IgD-negative memory B cell (primary cell): Measurements from ENCODE around the gene NUDT4. TPM values are rescaled to one million over a fixed set of nuclear protein-coding genes. Genes with fewer than 3 reads are reported as not detected.
"Not testable (repeated sequence)": the region's sequence is repeated elsewhere in the genome, so short reads cannot be mapped to it uniquely, and the experiment has no call there.

Experiments
- H3K27ac Mint-ChIP-seq, 3 donors: one replicate each; pipeline ENCODE4 v1.8.0; 2020 to 2022; ENCODE audit warnings: mild to moderate bottlenecking in 3 of 3, mixed read lengths in 3 of 3, moderate library complexity in 1 of 3
- H3K27me3 Mint-ChIP-seq: one replicate; pipeline ENCODE4 v1.8.0; 2021; ENCODE audit warnings: mixed read lengths
- H3K36me3 Mint-ChIP-seq: one replicate; pipeline ENCODE4 v1.8.0; 2020; ENCODE audit warnings: mild to moderate bottlenecking, mixed read lengths
- H3K4me1 Mint-ChIP-seq, 3 donors: one replicate each; pipeline ENCODE4 v1.8.0; 2020 to 2022; ENCODE audit warnings: mixed read lengths in 3 of 3, mild to moderate bottlenecking in 1 of 3
- H3K4me3 Mint-ChIP-seq, 4 donors: one replicate each; pipeline ENCODE4 v1.8.0; 2020 to 2022; ENCODE audit warnings: mild to moderate bottlenecking in 4 of 4, mixed read lengths in 4 of 4, moderate library complexity in 3 of 4
- H3K9me3 Mint-ChIP-seq, 3 donors: one replicate each; pipeline ENCODE4 v1.8.0; 2020 to 2021; ENCODE audit warnings: mixed read lengths in 3 of 3, mild to moderate bottlenecking in 1 of 3
- polyA plus RNA-seq: library from polyadenylated mRNA; unstranded; fragments of 300-500 nt; fragmentation: Illumina TruSeq; gene quantifications from one replicate; pipeline ENCODE4 v1.2.3, GENCODE V29; 2021

NUDT4 gene
- polyA plus RNA-seq, 1 donor from 2014 or later: 99.0 TPM

DNA sequence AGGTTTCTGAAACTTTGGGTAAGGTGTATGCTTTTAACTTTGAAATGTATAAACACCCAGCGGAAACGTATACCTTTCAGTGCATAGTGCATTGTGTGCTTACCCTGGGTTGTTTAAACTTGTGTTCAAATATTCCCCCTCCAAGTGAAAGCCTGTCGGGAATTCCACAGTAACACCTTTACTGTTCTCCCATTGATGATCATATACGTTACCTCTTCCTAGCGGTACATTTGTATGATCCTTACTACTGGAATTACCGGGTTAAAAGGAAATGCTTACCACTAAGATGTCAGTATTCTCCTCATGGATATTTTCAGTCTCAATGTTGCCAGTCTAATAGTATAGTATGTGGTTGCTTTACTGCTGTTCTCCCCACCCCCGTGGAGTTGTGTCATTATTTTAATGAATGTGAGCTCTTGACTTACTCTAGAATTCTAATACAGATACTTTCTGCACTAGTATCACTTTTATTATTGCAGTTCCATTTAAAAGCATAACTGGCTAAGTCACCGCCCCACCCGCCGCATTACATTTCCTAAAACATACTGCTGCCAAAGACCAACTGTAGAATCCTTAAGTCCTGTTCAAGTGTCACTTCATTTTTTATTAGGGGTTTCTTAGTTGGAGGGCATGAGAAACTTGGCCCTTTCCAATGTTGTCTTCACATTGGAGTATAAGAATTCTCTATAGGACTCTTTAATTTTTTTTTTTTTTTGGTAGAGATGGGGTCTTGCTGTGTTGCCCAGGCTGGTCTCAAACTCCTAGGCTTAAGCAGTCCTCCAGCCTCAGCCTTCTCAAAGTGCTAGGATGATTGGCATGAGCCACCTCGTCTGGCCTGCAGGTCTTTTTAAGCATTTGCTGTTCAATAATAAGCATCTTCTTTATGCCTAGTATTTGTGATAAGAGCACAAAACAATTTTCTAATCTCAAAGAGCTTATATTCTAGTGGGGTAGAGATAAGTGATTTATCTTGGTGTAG is 24.9 kb downstream of the NUDT4 start:
- Mint-ChIP-seq H3K4me3 (no peak overlapping the region), H3K27ac (peak overlapping the region; percentile 5 to 91 (median 68)), H3K27me3 (no peaks in the 10 kb centered on the region), H3K9me3 (no peaks in the 10 kb centered on the region), H3K4me1 (peaks cover 8 to 14% (median 9%) of the 10 kb centered on the region in 3 donors), H3K36me3 (peaks cover 3% of the 10 kb centered on the region)

DNA sequence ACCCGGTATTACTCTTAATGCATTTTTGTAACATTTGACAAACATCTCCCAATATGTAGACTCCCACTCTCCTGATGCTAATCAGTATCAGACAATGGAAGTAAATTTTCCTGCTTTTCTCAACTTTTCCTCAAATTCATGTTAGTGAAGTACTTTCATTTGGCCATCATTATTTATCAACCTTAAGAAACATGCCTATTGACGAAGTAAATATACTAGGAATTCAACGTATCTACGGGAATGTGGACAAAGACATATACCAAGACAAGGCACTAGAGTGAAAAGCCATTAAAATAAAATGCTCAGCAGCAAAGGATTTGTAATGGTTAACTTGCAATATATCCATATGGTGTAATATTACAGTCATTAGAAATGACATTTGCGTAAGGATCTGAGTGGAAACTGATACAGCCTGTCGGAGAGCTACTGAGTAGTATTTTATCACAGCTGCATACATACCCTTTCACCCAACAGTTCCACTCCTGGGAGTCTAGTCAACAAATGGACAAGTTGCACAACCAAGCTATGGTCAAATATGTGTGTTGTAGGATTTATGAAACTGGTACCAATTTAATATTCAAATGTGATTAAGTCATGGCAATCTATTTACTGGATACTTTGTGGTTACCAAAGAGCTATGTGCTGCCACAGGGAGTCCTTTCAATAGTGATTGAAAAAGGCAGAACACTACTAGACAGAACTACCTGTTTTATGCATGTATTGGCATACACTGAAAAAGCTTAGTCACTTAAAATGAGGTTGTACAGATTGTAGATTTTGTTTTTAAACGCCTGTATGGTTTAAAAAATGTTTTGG is 26.5 kb downstream of the NUDT4 start:
- peak overlapping the region in 2 of 3 donors; percentile 1 to 21 for H3K27ac Mint-ChIP-seq
- H3K36me3 Mint-ChIP-seq: peaks cover 3% of the 10 kb centered on the region
- H3K4me1 Mint-ChIP-seq: peaks cover 2 to 12% (median 3%) of the 10 kb centered on the region in 3 donors
- H3K27me3 Mint-ChIP-seq: no peaks in the 10 kb centered on the region
- no peak overlapping the region for H3K4me3 Mint-ChIP-seq
- no peaks in the 10 kb centered on the region for H3K9me3 Mint-ChIP-seq

DNA sequence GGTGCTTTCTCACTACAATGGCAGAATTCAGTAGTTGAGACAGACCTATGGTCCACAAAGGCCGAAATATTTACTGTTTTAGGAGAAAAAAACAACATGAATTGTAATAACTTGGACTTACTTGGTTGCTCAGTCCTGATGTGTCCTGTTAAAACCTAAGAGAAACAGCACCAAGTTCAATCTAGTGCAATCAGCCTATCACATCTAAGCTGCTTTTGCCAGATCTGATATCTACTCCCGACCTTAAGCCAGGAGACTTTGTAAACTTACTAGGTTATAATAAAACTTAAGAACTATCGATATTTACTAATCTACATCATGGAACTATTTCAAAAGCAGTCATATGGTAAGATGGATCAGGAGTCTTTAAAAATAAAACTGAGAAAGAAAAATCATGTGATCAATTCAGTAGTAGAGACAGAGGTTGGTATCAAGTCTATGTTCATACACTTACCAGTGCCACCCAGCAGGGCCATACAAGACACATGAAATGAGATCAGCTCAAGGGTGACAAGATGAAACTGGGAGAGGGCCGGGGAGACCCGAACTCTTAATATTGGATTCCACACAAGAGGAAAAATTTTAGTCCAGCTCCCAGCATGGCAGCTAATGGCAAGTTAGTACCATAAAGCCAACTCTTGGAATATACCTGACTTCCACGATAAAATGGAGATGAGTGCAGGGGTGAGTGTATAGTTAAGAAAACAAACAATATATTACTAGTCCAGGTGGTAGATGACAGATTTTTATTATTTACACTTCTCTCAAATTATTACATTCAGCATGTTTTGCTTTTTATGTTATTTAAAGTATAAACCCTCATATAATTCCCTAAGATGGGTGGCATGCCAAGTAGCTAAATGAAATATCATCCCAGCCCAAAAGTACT is 27.5 kb downstream of the NUDT4 start:
- H3K4me3 Mint-ChIP-seq: no peak overlapping the region
- H3K9me3 Mint-ChIP-seq: no peaks in the 10 kb centered on the region
- no peaks in the 10 kb centered on the region for H3K27me3 Mint-ChIP-seq
- peaks cover 2 to 12% (median 3%) of the 10 kb centered on the region in 3 donors for H3K4me1 Mint-ChIP-seq
- H3K27ac Mint-ChIP-seq: peak overlapping the region; percentile 1 to 23 (median 6)
- H3K36me3 Mint-ChIP-seq: peaks cover 3% of the 10 kb centered on the region

DNA sequence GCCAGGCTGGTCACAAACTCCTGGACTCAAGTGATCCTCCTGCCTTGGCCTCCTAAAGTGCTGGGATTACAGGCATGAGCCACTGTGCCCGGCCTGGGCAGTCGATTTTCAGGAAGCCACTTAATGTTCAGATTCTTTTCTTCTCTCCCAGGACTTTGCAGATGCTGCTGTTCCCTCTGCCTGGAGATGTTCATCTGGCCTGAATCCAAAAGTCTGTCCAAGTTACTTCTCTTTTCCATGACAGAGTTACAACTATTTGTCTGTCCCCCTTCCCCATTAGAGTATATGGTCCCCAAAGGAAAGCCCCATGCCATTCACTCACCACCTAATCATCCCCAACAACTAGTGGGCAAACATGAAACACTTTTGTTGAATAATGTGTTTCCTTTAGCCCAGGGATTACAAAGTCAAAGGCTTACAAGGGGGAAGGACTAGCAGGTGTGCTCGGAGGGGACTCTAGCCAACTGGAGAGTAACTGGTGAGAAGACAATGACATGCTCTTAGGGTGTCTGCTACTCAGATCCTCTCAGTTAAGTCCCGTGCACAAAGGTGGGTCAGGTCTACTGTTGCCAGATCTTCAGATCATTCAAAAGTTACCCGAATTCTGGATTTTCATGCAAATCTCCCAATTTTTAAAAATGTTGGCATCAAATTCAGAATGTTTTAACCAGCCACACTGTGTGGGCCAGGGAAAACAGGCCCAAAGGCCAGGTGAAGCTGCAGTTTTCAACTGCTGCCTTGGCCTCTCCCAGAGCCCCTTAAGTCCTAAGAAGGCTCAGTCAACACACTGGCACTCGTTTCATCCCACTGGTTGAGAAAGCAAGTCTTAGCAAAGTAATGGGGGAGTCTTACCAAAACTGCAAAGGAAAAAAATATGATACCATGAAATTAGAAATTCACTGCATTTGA is 29.6 kb downstream of the NUDT4 start:
- H3K9me3 Mint-ChIP-seq: no peaks in the 10 kb centered on the region
- peaks cover 5% of the 10 kb centered on the region for H3K36me3 Mint-ChIP-seq
- no peak overlapping the region for H3K4me3 Mint-ChIP-seq
- H3K27ac Mint-ChIP-seq: peak overlapping the region in 2 of 3 donors; percentile 29 to 78
- no peaks in the 10 kb centered on the region for H3K27me3 Mint-ChIP-seq
- peaks cover 7 to 23% (median 11%) of the 10 kb centered on the region in 3 donors for H3K4me1 Mint-ChIP-seq

DNA sequence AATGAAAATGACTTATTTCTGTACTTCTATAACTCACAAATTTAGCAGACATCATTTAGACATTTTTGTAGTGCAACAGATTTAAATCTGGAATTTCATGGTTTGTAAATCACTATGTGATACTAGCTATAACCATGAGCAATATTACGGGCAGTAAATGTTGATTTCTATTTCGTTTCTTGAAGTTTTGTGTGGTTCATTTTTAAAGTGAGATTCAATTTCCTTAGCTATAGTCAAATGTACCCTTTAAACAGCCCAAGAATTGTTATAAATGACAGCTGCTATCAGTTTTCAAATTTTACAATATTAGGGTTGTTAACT is 30.2 kb downstream of the NUDT4 start:
- Mint-ChIP-seq H3K27me3 (no peaks in the 10 kb centered on the region), H3K9me3 (no peaks in the 10 kb centered on the region), H3K4me1 (peaks cover 11 to 29% (median 16%) of the 10 kb centered on the region in 3 donors), H3K4me3 (no peak overlapping the region), H3K27ac (peak overlapping the region in 2 of 3 donors; percentile 63 to 78), H3K36me3 (peaks cover 5% of the 10 kb centered on the region)

DNA sequence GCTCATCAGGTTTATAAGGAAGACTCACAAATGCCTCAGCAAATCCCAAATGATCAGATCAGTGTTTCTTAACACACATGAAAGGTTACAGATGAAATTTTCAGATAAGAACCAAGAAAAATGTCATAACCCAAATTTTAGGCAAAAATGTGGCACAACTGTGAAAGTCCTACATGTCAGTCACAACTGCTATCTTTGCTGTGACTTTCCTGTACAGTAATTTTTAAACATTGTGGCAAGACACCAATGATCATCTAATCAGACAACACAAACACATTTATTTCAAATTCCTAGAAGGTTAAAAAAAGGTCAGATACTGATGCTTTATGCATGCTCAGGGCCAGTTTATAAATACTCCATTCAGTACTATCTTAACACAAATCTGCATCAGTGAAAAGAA is 31.1 kb downstream of the NUDT4 start:
- Mint-ChIP-seq H3K27ac (peak overlapping the region in 1 of 3 donors; percentile 88), H3K4me3 (no peak overlapping the region), H3K4me1 (peaks cover 18 to 37% (median 25%) of the 10 kb centered on the region in 3 donors), H3K27me3 (no peaks in the 10 kb centered on the region), H3K9me3 (no peaks in the 10 kb centered on the region), H3K36me3 (peaks cover 5% of the 10 kb centered on the region)

DNA sequence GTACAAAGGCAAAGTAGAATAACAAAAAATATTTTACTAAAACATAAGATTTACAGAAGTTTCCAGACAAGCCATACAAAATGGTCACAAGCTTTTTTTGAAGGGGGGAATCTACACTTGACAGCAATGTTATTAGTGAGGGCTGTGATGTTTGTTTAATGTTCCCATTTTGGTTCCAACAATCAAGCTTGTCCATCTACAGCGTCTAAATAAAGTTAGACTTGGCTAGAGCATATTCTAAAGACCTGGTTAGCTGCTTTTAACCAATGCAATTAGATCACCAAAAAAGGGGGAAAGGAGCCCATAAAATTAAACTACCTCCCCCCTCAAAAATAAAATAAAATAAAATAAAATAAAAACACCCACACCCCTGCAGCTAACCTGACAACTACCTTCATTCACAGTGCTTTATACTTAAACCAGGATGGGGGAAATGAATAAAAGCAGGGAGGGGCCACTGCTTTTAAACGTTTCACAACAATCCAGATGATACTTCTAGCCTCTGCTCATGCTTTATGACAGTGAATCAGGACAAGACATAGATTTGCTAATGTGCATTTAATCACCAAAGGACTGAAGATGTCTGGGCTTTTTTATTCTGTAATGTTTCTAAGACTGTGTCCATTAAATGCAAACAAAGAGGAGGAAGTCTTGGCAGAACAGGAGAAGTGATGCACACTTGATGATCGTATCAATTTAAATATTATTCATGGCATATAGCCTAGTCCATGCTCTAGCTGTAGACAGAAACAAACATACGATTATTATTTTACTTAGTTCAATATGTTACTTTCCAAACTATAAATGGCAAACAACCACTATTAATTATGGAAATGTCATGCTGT is 31.8 kb downstream of the NUDT4 start:
- H3K9me3 Mint-ChIP-seq, H3K36me3 Mint-ChIP-seq, H3K4me3 Mint-ChIP-seq, H3K27me3 Mint-ChIP-seq: not testable (repeated sequence)
- peak overlapping the region; percentile 30 to 88 (median 80) for H3K27ac Mint-ChIP-seq
- peaks cover 21 to 41% (median 26%) of the 10 kb centered on the region in 3 donors for H3K4me1 Mint-ChIP-seq

DNA sequence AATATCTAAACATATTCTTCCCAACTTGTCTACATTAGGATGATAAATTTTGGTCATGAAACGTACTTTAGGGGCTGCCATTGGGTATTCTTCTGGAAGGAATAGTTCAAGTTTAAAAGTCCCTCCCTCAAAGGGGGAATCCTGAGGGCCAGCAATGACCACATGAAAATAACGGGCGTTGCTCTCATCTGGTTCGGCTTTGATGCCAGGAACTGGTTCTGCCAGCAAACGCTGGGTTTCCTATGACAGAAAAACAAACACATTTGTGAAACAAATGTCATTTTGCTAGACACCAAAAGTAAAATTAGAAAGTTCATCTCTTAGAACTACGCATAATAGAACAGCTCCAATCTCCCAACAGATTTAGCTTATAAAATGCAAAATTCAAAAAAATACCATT is 33.3 kb downstream of the NUDT4 start:
- H3K36me3 Mint-ChIP-seq, H3K27me3 Mint-ChIP-seq, H3K4me3 Mint-ChIP-seq, H3K9me3 Mint-ChIP-seq: not testable (repeated sequence)
- peak overlapping the region; percentile 42 to 92 (median 80) for H3K27ac Mint-ChIP-seq
- peaks cover 31 to 54% (median 40%) of the 10 kb centered on the region in 3 donors for H3K4me1 Mint-ChIP-seq

DNA sequence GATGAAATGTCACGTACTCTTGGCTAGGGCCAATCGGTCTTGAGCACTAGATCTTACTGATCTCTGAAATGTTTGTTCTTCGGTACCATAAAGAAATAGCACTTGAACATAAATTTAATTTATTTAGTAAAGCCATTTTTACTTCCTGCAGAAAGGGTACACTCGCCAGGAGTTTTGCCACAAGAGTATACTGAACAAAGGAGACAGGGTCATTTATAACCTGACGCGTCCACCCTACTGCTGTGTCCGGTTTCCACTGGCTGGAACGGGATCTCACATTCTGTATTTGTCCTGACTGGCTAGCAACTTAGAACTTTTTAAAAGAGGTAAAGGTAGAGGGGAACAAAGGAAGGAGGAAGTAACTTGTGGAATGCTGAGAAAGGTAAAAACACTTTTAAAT is 34.7 kb downstream of the NUDT4 start:
- Mint-ChIP-seq H3K27ac (peak overlapping the region in 2 of 3 donors; percentile 14 to 16), H3K4me3 (peak overlapping the region in 2 of 4 donors; percentile 41 to 75), H3K4me1 (peaks cover 41 to 57% (median 49%) of the 10 kb centered on the region in 3 donors)
- not testable (repeated sequence) for H3K9me3 Mint-ChIP-seq, H3K36me3 Mint-ChIP-seq, H3K27me3 Mint-ChIP-seq

DNA sequence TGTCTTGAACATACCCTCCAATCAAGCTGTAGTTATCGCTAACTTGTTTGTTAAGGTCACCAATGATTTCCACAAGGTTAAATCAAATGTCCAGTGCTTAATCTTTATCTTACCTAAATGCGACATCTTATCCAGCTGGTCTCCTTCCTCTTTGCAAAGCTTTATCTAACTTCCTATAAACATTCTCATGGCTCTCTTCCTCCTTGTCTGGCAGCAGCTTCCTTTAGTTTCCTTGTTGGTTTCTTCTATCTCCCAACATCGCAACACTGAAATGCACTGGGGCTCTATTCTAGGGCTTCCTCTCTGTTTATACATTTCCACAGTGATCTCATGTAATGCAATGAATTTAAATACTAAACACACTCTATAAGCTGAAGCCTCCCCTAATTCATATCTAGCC is 35.3 kb downstream of the NUDT4 start:
- Mint-ChIP-seq H3K4me1 (peaks cover 45 to 57% (median 50%) of the 10 kb centered on the region in 3 donors), H3K36me3 (peaks cover 6% of the 10 kb centered on the region), H3K27ac (peak overlapping the region in 2 of 3 donors; percentile 14 to 16), H3K4me3 (peak overlapping the region in 2 of 4 donors; percentile 44 to 86), H3K9me3 (no peaks in the 10 kb centered on the region), H3K27me3 (no peaks in the 10 kb centered on the region)

DNA sequence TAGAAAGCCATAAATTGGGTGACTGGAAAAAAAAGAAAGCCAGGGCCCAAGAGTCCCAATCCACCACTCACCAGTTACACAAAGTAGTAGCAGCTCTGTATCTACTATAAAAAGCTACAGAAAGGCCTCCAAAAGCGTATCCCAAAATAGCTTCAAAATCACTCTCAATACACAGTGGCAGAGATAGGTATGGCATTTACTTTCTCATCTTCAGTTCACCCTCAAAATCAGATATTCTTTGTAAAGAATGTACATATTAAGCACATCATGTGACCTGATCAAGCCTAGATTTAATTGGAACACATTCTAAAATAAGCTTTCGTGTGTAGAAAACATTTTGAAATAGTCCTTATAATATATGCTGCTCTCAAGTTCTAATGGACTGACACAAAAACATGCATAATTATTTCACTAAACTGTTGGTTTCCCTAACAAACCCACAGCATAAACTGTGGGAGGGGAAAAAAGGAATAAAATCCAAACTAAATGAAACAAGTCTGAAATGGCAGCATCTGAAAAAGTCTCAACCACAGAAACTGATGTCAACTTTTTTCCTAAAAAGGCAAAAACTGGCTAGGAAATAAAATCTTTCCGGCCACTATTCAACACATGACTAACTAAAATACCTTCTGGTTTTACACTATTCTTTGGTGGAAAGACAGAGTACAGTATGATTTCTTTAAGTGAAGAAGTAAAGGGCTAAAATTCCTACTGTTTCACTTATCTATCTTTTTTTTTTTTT is 38.2 kb downstream of the NUDT4 start:
- Mint-ChIP-seq H3K4me3 (peak overlapping the region; percentile 38 to 76 (median 54)), H3K4me1 (peaks cover 62 to 71% (median 66%) of the 10 kb centered on the region in 3 donors), H3K36me3 (peaks cover 3% of the 10 kb centered on the region), H3K27ac (peak overlapping the region; percentile 27 to 65 (median 59)), H3K9me3 (no peaks in the 10 kb centered on the region), H3K27me3 (no peaks in the 10 kb centered on the region)

DNA sequence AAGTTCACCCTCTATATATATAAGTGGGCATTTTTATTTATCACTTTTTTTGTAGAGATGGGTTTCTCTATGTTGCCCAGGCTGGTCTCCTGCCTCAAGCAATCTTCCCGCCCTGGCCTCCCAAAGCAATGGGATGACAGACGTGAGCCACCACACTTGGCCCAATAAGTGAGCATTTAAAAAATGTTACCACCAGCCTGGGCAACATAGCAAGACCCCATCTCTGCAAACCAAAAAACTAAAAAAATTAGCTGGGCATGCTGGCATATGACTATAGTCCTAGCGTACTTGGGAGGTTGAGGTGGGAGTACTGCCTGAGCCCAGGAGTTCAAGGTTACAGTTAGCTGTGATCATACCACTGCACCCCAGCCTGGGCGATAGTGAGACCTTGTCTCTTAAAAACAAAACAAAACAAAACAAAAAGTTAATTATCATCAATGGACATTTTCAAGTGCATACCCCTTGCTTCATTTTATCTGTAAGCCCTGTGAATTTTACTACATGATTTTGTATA is 40.3 kb downstream of the NUDT4 start:
- H3K4me1 Mint-ChIP-seq: peaks cover 71 to 72% (median 71%) of the 10 kb centered on the region in 3 donors

More for the DNA sequence above, 40.3 kb downstream of the NUDT4 start:
- Mint-ChIP-seq H3K27me3 (no peaks in the 10 kb centered on the region), H3K27ac (no peak overlapping the region), H3K4me3 (peak overlapping the region in 1 of 4 donors; percentile 53), H3K36me3 (peaks cover 3% of the 10 kb centered on the region), H3K9me3 (no peaks in the 10 kb centered on the region)
